NCI-H1930 (cell line): Measurements from ENCODE around the gene DDIT3.

ENCODE experiments used
- DNase-seq, 2 experiments: peaks; one replicate each; lab custom pipeline; 2025; lab: John Stamatoyannopoulos, UW

Gene DDIT3

DNA sequence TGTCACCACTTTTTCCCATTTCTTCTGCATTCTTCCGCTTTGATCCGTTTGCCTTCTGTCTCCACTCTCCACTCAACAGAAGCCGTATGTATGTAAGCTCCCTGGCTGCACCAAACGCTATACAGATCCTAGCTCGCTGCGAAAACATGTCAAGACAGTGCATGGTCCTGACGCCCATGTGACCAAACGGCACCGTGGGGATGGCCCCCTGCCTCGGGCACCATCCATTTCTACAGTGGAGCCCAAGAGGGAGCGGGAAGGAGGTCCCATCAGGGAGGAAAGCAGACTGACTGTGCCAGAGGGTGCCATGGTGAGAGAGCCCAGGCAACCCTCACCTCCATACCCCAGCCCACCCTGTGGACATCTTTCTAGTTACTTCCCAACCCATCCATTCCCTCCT, 52.4 kb downstream of the DDIT3 start:
- DNase-seq: no peak

DNA sequence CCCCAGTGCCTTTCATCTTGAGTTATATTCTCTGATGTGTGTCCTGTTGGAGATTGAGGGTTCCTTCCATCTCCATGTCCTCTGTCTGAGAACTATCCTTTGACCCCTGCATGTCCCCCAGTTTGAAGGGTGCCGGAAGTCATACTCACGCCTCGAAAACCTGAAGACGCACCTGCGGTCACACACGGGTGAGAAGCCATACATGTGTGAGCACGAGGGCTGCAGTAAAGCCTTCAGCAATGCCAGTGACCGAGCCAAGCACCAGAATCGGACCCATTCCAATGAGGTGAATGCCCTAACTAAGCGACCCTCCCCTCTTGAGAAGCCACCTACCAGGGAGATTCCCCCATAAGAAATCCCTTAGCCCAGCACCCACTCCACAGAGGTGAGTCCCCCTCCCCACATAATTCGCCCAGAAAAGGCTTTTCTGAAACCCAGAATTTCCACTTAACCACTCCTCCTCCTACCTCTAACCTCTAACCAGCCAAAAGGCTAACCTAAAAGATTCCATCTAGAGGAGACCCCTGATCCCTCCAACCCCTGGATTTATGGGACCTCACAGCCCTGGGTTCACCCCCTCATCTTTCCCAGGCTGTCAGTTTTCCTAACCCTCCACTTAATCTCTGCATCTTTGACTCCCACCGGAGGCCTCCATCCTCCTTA, 53.0 kb downstream of the DDIT3 start:
- DNase-seq: no peak
